NT2/D1 (cell line): ENCODE results near the gene CDH13.

Experiments
- SUZ12 ChIP-seq: IDR thresholded peaks from 2 replicates; pipeline ENCODE4 v1.6.1; 2011; ENCODE audit not compliant: insufficient read length, insufficient read depth; ENCODE audit errors: extremely low read depth
- YY1 ChIP-seq: IDR thresholded peaks from 2 replicates; pipeline ENCODE4 v1.6.1; 2011; ENCODE audit not compliant: insufficient read length, insufficient read depth
- ZNF274 ChIP-seq: IDR thresholded peaks from 2 replicates; pipeline ENCODE4 v1.6.1; 2011; ENCODE audit warnings: mild to moderate bottlenecking, low read depth, low read length

DNA sequence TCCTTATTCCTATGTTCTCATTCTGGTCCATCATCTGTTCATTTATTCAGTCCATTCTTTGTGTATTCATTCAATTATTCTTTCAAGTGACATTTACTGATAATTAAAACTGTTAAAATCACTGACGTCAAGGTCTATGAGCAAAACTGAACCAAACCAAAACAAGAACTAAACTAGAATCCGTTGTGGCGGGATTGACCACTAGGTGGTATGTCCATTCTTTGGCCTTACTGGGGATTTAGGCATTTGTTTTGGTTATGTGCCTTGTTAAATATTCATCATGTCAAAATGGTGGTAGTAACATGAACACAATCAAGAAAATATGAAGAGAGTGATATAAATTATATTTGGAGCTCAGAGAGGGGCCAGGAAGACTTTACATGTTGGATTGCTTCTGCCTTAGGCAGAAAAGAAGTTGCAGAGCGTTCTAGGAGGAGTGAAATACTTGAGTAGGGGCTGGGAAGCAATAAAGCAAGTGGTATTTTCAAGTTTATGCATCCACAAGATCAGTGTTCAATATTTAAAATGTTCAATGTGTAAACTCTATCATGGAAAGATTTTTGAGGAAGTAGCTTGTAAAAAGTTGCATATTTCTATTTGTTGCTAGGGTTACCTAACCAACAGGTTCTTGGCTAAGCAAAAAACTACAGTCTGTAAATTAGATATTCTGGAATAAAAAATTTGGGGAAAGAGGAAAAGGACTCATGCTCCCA is 129.0 kb downstream of the CDH13 start:
- TF ChIP-seq YY1 (no peak), ZNF274 (no peak), SUZ12 (no peak)
